GM19099 (cell line): Measurements from ENCODE around the gene MPST.

Experiments
- POLR2A ChIP-seq: IDR thresholded peaks from 3 replicates; pipeline ENCODE4 v1.6.1; 2011; ENCODE audit warnings: low read depth; ENCODE audit not compliant: insufficient read length; ENCODE audit errors: extremely low read depth

Gene MPST

DNA sequence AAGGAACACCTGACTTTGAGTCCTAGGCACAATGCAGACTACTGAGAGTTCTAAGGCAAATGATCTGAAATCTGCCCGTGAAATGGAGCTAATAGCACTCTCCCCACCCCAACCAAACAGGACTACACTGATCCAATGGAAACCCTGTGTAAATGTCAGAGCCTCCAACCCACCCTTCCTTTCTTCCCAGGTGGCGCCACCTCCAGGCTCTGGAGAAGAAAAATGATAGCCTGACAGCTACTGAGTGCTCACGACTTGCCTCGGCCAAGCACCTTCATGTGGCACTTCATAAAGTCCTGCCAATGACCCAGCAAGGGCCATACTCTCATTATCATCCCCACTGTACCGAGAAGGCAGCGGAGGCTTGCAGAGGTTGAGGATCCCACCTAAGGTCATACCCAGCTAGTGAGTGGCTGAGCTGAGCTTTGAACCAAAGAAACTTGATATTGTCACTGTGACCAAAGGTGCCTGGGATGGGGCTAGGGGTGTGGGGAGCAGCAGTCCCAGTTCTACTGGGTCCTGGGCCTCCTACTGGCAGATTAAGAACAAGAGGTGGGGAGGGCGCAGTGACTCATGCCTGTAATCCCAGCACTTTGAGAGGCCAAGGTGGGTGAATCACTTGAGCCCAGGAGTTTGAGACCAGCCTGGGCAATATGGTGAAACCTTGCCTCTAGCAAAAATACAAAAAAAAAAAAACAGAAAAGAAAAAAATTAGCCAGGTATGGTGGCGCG, 20.8 kb upstream of the MPST start:
- TF ChIP-seq POLR2A: no peak

DNA sequence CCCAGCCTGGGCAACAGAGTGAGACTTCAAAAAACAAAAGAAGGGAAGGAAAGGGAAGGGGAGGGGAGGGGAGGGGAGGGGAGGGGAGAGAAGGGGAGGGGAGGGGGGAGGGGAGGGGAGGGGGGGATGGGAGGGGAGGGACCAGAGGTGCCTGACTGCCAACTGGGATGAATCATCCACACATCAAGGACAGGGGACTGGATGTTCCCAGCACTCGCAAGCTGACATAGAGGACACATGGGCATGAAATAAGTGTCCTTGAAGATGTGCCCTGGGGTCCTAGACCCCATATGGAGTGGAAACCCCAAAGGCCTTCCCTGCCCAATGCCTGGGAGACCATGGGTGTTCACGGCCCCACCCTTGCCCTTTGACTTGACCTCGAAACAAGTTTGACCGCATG, 20.1 kb upstream of the MPST start:
- TF ChIP-seq POLR2A: no peak

DNA sequence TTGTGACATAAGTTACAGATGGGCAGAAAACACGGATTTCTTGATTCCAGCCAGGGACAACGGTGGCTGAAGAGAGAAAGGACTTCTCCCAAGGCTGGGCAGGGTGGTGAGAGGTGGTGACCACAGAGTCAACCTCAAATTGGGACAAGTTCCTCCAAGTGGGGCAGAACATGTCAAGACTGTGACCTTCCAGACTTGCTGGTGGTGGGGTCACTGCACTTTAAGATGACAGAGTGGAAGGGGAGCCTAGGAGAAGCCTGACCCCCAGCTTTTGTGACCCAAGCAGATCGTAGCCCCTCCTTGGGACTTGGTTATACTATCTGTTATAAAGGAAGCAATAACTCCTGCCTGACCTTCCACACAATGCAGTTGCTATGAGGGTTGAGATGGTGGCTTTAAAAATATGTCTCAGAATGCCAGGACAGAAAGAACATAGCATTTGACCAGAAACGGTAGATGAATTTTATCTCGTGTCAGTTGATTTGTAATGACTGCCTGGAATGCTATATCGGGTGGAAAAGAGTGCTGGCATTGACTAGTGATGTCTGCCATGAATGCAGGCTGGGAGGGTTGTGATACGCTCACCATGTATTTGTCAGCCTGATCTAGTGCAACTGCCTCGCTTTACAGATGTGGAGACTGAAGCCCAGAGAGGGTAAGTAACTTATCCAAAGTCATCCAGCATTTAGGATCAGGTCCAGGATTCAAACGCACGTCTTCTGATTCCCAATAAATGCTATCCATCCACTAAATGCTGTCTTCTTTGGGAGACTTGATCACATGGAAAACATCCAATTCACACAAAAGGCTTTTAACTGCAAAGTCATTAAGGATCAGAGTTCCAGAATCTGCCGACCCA, 18.6 kb upstream of the MPST start:
- no peak for TF ChIP-seq POLR2A

DNA sequence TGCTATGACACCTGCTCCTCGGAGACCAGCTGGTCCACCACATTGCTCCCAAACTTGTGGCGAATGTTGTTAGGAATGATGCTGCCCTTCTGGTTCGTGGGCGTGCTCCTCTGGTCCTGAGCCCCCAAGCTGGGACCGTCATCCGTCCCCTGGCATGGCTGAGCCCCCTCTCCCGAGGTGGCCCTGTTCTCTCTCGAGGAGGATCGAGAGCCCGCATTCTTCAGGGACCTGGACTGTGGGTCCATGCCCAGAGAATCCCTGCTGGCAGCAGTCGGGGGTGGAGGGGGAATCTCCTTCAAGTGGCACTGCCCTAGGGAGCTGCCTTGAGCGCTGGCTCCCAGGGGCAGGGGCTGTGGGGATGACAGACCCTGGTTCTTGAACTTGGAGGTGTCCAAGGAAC, 17.7 kb upstream of the MPST start:
- no peak for TF ChIP-seq POLR2A

DNA sequence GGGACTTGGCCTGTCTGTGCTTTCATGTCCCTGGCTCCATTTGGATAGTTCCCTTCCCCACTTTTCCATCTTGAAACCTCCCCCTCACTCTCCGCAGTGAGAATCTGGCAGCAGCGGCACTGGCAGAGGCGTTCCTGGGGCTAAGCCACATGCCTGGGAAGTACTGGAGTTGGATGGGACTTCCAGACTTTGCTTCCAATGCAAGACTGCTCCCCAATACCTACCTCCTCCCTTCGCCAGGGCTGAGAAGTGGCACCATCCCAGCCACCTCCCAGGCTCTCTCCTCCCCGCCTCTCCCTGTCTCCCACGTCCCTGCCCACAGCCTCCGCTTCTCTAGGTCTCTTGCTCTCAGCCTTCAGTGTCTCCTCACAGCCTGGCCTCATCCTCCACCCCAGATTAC, 16.9 kb upstream of the MPST start:
- no peak for TF ChIP-seq POLR2A

DNA sequence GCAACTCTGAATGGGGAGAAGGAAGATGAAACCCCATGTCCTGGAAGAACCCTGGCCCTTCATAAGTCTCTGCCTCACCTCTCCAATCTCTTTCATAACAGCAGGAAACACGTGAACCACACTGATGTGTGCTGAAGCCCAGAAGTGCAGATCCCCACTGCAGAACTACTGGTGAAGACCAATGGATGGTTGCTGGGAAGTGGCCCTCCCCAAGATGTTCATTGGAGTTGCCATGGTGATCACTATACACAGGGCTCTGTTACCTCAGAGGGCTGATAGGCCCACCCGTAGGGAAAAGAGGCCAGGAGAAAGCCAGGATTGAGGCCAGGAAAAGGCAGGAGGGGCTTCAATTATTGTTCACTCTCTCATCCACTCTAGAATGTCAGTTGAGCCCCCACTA, 11.9 kb upstream of the MPST start:
- no peak for TF ChIP-seq POLR2A

DNA sequence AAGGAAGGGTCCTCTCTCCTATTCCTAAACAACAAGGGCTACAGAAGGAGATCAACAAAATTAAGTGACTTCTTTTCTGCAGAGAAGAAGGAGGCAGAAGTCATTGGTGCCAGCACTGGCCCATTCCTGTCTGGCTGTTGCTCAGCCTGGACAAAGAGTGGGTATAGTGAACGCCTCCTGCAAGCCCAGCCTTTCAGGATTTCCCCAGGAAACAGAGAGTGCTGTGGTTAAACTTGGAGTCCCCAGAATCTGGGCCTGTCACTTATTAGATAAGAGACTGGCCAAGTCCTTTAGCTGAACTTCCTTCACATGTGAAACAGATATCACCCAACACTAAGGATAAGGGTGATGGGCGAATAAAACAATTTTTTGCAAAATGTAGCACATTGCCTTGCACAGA, 11.2 kb upstream of the MPST start:
- TF ChIP-seq POLR2A: no peak

DNA sequence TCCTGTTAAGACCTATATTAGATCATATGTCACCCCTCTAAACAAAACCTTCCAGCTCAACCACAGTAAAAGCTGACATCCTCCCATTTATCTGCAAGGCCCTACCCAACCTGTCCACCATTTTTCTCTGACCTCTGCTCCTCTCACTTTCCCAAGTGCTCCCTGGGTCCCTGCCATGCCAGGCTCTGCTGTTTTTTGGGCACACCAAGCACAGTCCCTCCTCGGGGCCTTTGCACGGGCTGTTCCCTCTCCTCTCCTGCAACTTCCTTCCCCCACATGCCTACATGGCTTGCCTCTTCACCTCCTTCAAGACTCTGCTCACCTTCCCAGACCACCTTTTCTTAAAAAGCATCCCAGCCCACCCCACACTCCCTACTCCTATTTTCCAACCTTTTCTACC, 10.1 kb upstream of the MPST start:
- TF ChIP-seq POLR2A: no peak

DNA sequence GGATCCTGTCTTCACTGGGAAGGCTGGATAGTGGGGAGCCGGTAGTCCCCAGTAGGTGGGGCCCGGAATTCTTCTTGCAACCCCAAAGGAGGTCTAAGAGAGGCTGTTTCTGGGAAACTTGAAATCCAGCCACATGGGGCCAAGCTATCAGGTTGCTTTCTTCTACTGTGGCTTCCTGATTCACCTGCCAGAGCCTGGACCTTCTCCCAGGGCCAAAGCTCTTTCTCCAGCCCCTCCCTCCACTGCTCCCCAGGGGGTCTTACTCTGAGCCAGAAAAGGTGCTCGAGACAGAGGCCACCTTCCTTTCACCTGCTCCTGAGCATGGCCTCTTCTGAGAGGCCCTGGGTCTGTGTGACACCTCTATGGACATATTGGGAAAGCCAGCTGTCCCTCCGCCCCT, 9.4 kb upstream of the MPST start:
- TF ChIP-seq POLR2A: no peak

DNA sequence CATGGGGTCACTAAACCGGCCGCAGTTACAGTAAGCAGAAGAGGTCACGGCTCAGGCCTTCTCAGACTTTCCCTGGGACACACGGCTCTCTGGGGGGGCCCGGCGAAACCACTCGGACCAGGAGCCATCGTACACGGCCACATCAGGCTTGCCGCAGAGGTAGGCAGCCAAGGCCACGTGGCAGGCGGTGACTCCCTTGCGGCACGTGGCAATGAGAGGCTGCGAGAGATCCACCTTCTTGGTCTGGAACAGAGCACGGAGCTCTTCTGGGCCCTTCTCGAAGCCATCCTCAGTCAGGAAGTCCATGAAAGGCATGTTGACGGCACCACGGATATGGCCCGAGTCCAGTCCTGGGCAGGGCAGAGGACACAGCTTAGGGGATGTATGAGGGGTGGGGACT, 8.6 kb upstream of the MPST start:
- TF ChIP-seq POLR2A: no peak

DNA sequence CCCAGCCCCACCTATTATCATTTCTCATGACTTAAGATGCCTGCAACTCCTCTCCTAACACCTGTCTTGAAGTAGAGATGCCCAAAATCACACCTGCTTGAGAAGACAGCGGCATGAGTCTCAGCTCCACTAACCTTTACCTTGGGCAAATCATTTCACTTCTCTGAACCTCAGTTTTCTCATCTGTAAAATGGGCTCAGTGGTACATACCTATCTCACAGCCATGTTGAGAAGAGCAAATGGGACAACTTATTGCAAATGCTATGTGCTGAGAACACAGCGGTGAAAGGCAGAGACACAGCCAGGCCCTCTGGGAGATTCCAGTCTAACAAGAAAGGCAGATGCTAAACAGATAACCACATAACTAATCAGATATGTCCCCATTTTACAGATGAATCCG, 8.1 kb upstream of the MPST start:
- no peak for TF ChIP-seq POLR2A

DNA sequence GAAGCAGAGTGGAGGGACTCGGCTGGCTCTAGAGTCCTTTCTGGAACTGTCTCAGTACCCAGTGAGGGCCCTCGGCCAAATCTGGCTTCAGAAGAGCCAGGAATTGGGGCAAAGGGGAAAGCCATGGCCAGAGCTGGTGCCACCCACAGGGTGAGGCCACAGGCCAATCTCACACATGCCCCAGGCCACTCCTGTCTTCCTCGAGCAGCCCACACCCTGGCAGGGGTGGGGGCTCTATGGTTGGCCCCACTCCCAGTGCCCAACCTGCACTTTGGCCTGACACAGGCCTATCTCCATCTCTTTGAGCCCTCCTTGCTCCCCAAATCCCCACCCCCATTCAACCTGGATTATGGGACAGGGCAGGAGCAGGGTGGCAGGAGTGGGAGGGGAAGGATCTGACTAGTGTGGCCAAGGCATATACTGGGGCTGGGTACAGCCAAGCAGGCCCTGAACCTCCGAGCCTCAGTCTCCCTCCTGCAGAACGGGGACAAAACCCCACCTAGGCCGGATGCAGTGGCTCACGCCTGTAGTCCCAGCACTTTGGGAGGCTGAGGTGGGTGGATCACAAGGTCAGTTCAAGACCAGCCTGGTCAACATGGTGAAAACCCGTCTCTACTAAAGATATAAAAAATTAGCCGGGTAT, 7.2 kb upstream of the MPST start:
- TF ChIP-seq POLR2A: no peak

DNA sequence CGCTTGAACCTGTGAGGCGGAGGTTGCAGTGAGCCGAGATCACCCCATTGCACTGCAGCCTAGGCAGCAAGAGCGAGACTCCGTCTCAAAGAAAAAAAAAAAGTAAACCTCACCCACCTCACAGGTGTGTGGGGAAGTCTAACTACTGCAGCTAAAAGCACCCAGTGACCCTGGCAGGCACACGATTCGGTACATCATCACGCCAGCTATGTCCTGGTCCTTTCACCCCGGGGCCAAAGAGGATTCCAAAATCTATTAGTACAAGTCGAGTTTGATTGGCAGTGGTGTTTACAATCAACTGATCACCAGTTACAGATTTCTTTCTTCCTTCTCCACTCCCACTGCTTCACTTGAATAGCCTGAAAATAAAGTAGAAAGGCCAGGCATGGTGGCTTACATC, 6.6 kb upstream of the MPST start:
- no peak for TF ChIP-seq POLR2A

DNA sequence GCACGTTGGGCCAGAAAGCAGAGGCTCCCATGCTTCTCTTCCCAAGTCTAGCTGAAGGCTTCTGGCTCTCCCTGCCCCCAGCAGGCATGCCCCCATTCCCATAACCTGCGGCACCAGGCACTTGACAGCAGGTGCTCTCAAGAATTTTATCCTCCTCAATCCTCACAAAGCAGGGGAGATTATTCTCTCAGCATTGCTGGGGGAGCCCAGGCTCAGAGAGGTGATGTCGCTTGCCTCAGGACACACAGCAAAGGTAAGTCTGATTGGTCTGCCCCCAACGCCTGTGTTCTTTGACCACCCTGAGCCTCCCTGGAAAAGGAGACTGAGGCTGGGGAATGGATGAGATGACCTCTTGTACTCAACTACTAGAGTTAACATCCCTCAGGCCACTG, 5.1 kb upstream of the MPST start:
- no peak for TF ChIP-seq POLR2A

DNA sequence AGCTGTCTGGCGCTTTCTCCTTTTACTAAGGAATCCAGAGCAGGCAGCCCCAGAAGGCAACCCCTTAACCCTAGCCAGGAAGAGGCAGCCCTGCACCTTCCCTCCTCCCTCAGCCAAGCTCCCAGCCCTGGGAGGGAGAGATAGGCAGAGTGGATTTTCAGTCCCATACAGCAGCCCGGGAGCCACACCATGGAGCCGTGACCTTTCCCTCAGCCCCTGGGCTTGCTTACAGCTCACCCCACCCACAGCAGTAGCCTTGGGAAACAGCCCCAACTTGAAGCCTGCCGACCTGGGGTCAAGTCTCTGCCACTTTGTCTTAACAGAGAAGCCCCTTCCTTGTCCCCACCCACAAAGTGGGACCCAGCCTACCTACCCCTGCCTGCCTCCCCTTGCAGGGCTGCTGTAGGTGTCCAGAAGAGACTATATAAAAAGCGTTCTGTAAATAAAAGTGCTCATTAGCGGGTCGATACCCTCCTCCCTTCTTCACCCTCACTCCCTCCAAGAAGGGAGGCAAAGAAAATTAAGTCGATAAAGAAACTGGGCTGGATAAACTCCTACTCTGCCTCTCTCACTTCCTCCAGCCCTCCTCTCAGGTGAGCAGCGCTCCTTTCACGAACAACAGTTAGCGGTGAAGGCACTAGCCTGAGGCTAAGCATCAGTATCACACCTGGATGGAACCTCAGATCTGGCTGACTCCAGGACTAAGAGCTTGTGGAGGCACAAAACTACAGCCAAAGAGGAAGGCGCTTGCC, 4.5 kb upstream of the MPST start:
- no peak for TF ChIP-seq POLR2A

DNA sequence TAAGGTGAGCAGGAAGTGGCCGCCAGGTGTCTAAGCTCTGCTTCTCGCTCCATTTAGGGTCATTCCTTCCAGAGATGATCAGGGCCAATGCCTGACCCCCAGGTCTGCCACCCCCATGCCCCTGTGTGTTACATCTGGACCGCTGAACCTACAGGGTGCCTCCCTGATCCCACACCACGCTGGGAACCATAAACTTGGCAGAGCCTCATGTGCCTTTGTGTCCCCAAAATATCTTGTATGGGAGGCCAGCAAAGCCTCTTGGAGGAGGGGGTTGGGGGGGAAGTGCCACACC, 4.0 kb upstream of the MPST start:
- no peak for TF ChIP-seq POLR2A
